Measurements from ENCODE around the gene EPHA6.

DNA sequence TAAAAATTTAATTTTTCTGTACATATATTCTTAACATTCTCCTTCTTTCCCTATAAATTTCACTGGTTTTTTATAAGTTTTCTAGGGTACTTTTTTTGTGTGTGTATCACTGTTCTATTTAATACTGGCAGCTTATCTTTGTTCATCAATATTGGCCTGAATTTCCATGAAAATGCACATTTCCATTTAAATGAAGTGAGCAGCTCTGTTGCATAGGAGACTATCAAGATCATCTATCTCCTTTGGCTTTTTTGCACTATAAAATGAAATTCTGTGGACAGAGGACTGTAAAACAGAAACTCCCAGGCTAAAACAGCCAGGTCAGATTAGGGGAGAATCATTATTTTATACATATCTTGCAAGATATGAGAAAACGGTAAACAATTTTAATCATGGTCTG lies 673.2 kb downstream of the EPHA6 start:
- TF ChIP-seq POLR2A (IDR thresholded peaks at IDR 0.05; ENCODE audit: low read length) (no peak), GATA1 (IDR thresholded peaks at IDR 0.05; ENCODE audit: low read depth, low read length) (no peak)

All from erythroblast (primary cell).